Caco-2 (cell line): Measurements from ENCODE around the gene PPP4R3B. TPM values are rescaled to one million over a fixed set of nuclear protein-coding genes. Genes with fewer than 3 reads are reported as not detected.

Experiments
- BruUV-seq: library from RNA; stranded (reverse); fragments of 400-500 nt; replicated peaks from 2 replicates; lab custom pipeline; 2021; lab: Mats Ljungman, UMichigan
- CTCF ChIA-PET: fragments of 300-600 bp; sonication (Branson Sonifier 250); formaldehyde crosslinking; loops from one replicate; lab custom pipeline; 2022; ENCODE audit warnings: antibody characterized with exemption; lab: Charles Lee
- POLR2A ChIA-PET: fragments of 300-600 bp; sonication (Branson Sonifier 250); formaldehyde crosslinking; loops from one replicate; lab custom pipeline; 2022; ENCODE audit warnings: antibody characterized with exemption; lab: Charles Lee
- DNase-seq, 2 experiments: peaks; one replicate each; pipeline versions ENCODE4 v3.0.0 to v3.0.0-alpha.2; 2020 to 2022
- H3K27me3 ChIP-seq: replicated peaks from 2 replicates; pipeline ENCODE4 v1.6.0; 2011; ENCODE audit warnings: low read length; ENCODE audit not compliant: control insufficient read depth, insufficient read depth
- H3K36me3 ChIP-seq: 2 replicates; pipeline ENCODE4 v1.5.1; 2011; ENCODE audit warnings: low read length; ENCODE audit not compliant: control insufficient read depth, insufficient read depth
- H3K4me1 ChIP-seq: fragments of 250-450 bp; sonication (Bioruptor Pico); 2 replicates; pipeline ENCODE4 v1.5.1; 2020; ENCODE audit warnings: mild to moderate bottlenecking
- H3K4me3 ChIP-seq: 2 replicates; pipeline ENCODE4 v1.5.1; 2011; ENCODE audit warnings: low read depth, mild to moderate bottlenecking, control low read depth, low read length
- H3K9me3 ChIP-seq: fragments of 250-450 bp; sonication (Bioruptor Pico); 2 replicates; pipeline ENCODE4 v1.5.1; 2020; ENCODE audit warnings: mild to moderate bottlenecking, moderate library complexity
- H3K27ac Mint-ChIP-seq: one replicate; pipeline ENCODE4 v1.8.0; 2022; ENCODE audit warnings: mixed read lengths; ENCODE audit not compliant: unreplicated experiment
- H3K27me3 Mint-ChIP-seq: one replicate; pipeline ENCODE4 v1.8.0; 2022; ENCODE audit warnings: mixed read lengths; ENCODE audit not compliant: insufficient read depth, unreplicated experiment
- H3K36me3 Mint-ChIP-seq: one replicate; pipeline ENCODE4 v1.8.0; 2022; ENCODE audit warnings: mild to moderate bottlenecking, mixed read lengths; ENCODE audit not compliant: insufficient read depth, unreplicated experiment
- H3K4me1 Mint-ChIP-seq: one replicate; pipeline ENCODE4 v1.8.0; 2022; ENCODE audit warnings: low read depth, mixed read lengths; ENCODE audit not compliant: unreplicated experiment
- H3K4me3 Mint-ChIP-seq: one replicate; pipeline ENCODE4 v1.8.0; 2022; ENCODE audit warnings: mild to moderate bottlenecking, moderate library complexity, mixed read lengths; ENCODE audit not compliant: unreplicated experiment
- H3K9me3 Mint-ChIP-seq: one replicate; pipeline ENCODE4 v1.8.0; 2022; ENCODE audit warnings: mixed read lengths; ENCODE audit not compliant: unreplicated experiment
- CTCF ChIP-seq, 2 experiments: fragments of 200-600 bp in 1 of 2; IDR thresholded peaks; 1 replicate in 1 of 2; 2 replicates in 1 of 2; pipeline versions ENCODE4 v1.5.1 to v1.8.0; 2011 to 2022; ENCODE audit warnings: antibody characterized with exemption in 1 of 2, control low read depth in 1 of 2, inconsistent platforms in 1 of 2, low read depth in 1 of 2, low read length in 1 of 2, mild to moderate bottlenecking in 1 of 2, moderate library complexity in 1 of 2; ENCODE audit not compliant: insufficient read depth in 1 of 2, severe bottlenecking in 1 of 2, unreplicated experiment in 1 of 2
- intact Hi-C: fragments of 100-400 bp; cut with micrococcal nuclease; formaldehyde crosslinking; loops from one replicate; pipeline ENCODE4 v1.10.0; 2022; ENCODE audit not compliant: unreplicated experiment
- total RNA-seq: library from RNA; stranded (reverse); gene quantifications from 2 replicates; pipeline ENCODE4 v1.2.3, GENCODE V29; 2022

Gene PPP4R3B
- total RNA-seq, 1 experiment from 2014 or later: 54.7 TPM

GRCh38 chr2:55607717-55608116, 9.7 kb downstream of the PPP4R3B start:
- BruUV-seq: no TSS peak
- H3K9me3 Mint-ChIP-seq: no peaks in the 10 kb centered on the region

GRCh38 chr2:55604027-55604565, 13.3 kb downstream of the PPP4R3B start:
- H3K27me3 Mint-ChIP-seq: no peaks in the 10 kb centered on the region
- no peak overlapping the region for H3K27ac Mint-ChIP-seq
- no peak for DNase-seq
- no peaks in the 10 kb centered on the region for H3K4me1 Mint-ChIP-seq
- Histone ChIP-seq H3K27me3 (no peaks in the 10 kb centered on the region), H3K9me3 (no peaks in the 10 kb centered on the region), H3K4me3 (no peak overlapping the region), H3K4me1 (no peaks in the 10 kb centered on the region; the same call in 1 of the 2 replicates), H3K36me3 (peaks cover 2% of the 10 kb centered on the region)
- no peak for TF ChIP-seq CTCF (IDR thresholded peaks at IDR 0.05; ENCODE audit: insufficient read depth in 1 of 2, low read depth in 1 of 2, low read length in 1 of 2, severe bottlenecking in 1 of 2, unreplicated experiment in 1 of 2)
- no TSS peak for BruUV-seq
- no peak overlapping the region for H3K4me3 Mint-ChIP-seq
- H3K9me3 Mint-ChIP-seq: no peaks in the 10 kb centered on the region
- intact Hi-C loops: no loop called here
- CTCF ChIA-PET: no interaction called here
- peaks cover 30% of the 10 kb centered on the region for H3K36me3 Mint-ChIP-seq
- POLR2A ChIA-PET: no interaction called here

More at GRCh38 chr2:55607717-55608116, 9.7 kb downstream of the PPP4R3B start:
- intact Hi-C loops: no loop called here
- POLR2A ChIA-PET: interaction anchor here (1.0 kb wide), 1 partner anchor 10 kb away, joined by 3 read pairs; no protein-coding TSS in a partner anchor
- no peak for TF ChIP-seq CTCF (IDR thresholded peaks at IDR 0.05; ENCODE audit: insufficient read depth in 1 of 2, low read depth in 1 of 2, low read length in 1 of 2, severe bottlenecking in 1 of 2, unreplicated experiment in 1 of 2)
- Histone ChIP-seq H3K9me3 (no peaks in the 10 kb centered on the region), H3K36me3 (peaks cover 2% of the 10 kb centered on the region), H3K27me3 (no peaks in the 10 kb centered on the region), H3K4me1 (peaks cover 17% of the 10 kb centered on the region), H3K4me3 (no peak overlapping the region)
- no peaks in the 10 kb centered on the region for H3K27me3 Mint-ChIP-seq
- no peak overlapping the region for H3K4me3 Mint-ChIP-seq
- no peak overlapping the region for H3K27ac Mint-ChIP-seq
- H3K36me3 Mint-ChIP-seq: peaks cover 27% of the 10 kb centered on the region
- no peak for DNase-seq
- peaks cover 10% of the 10 kb centered on the region for H3K4me1 Mint-ChIP-seq
- CTCF ChIA-PET: no interaction called here

- ChIA-PET POLR2A (no interaction called here), CTCF (no interaction called here)
- no peaks in the 10 kb centered on the region for H3K27me3 Mint-ChIP-seq
- BruUV-seq: no TSS peak
- H3K4me1 ChIP-seq: no peaks in the 10 kb centered on the region
- H3K36me3 ChIP-seq: peaks cover 2% of the 10 kb centered on the region
- TF ChIP-seq CTCF (IDR thresholded peaks at IDR 0.05; ENCODE audit: insufficient read depth in 1 of 2, low read depth in 1 of 2, low read length in 1 of 2, severe bottlenecking in 1 of 2, unreplicated experiment in 1 of 2): no peak
- no peaks in the 10 kb centered on the region for H3K27me3 ChIP-seq
- H3K9me3 Mint-ChIP-seq: no peaks in the 10 kb centered on the region
- H3K4me3 Mint-ChIP-seq: no peak overlapping the region
- no peak overlapping the region for H3K4me3 ChIP-seq
- no peak overlapping the region for H3K27ac Mint-ChIP-seq
- H3K4me1 Mint-ChIP-seq: no peaks in the 10 kb centered on the region
- DNase-seq: no peak
- H3K9me3 ChIP-seq: no peaks in the 10 kb centered on the region
- peaks cover 43% of the 10 kb centered on the region for H3K36me3 Mint-ChIP-seq
- intact Hi-C loops: no loop called here
Measured at GRCh38 chr2:55601849-55602248, 15.6 kb downstream of the PPP4R3B start.
